DLD1 (cell line): ENCODE results near the gene SLC5A8.
"Not testable (repeated sequence)": the region's sequence is repeated elsewhere in the genome, so short reads cannot be mapped to it uniquely, and the experiment has no call there.

ENCODE experiments used
- in situ Hi-C: cut with HindIII; loops from 2 replicates; pipeline ENCODE4 v1.10.0; 2017; ENCODE audit warnings: low sequenced_read_pairs

The SLC5A8 gene

GRCh38 chr12:101173197-101173749 lies 36.8 kb downstream of the SLC5A8 start:
- in situ Hi-C loops, result no loop called here

GRCh38 chr12:101172316-101172715 lies 37.7 kb downstream of the SLC5A8 start:
- in situ Hi-C loops, result no loop called here

- in situ Hi-C loops, result no loop called here
These were observed 42.0 kb downstream of the SLC5A8 start for GRCh38 chr12:101168001-101168400.

GRCh38 chr12:101166866-101167265 lies 43.2 kb downstream of the SLC5A8 start:
- in situ Hi-C loops, result no loop called here

- in situ Hi-C loops, result no loop called here
These were observed 44.7 kb downstream of the SLC5A8 start for GRCh38 chr12:101165319-101165718.

GRCh38 chr12:101145777-101146431 lies 64.1 kb downstream of the SLC5A8 start:
- in situ Hi-C loops, result not testable (repeated sequence)

- in situ Hi-C loops, result no loop called here
These were observed 82.4 kb downstream of the SLC5A8 start for GRCh38 chr12:101127521-101128219.

GRCh38 chr12:101117842-101118241 lies 92.2 kb downstream of the SLC5A8 start:
- in situ Hi-C loops, result no loop called here

GRCh38 chr12:101116911-101117310 lies 93.1 kb downstream of the SLC5A8 start:
- in situ Hi-C loops, result no loop called here

GRCh38 chr12:101115326-101115725 lies 94.7 kb downstream of the SLC5A8 start:
- in situ Hi-C loops, result no loop called here

- in situ Hi-C loops, result no loop called here
These were observed 98.6 kb downstream of the SLC5A8 start for GRCh38 chr12:101111441-101111840.

- in situ Hi-C loops, result no loop called here
These were observed 99.2 kb downstream of the SLC5A8 start for GRCh38 chr12:101110866-101111265.

- in situ Hi-C loops, result no loop called here
These were observed 101.9 kb downstream of the SLC5A8 start for GRCh38 chr12:101108130-101108529.

GRCh38 chr12:101107032-101107763 lies 102.8 kb downstream of the SLC5A8 start:
- in situ Hi-C loops, result no loop called here
